GM12878 (cell line): ENCODE data around the gene CDH4. TPM values are rescaled to one million over a fixed set of nuclear protein-coding genes. Genes with fewer than 3 reads are reported as not detected.

ENCODE experiments used
- ATAC-seq: fragments of 200-7000 bp; cut with Tn5 transposase; 3 replicates; pipeline ENCODE4 v1.9.1; 2020; ENCODE audit warnings: mild to moderate bottlenecking, moderate library complexity
- BruUV-seq: library from RNA; stranded (reverse); fragments of 400-500 nt; replicated peaks from 2 replicates; lab custom pipeline; 2021; lab: Mats Ljungman, UMichigan
- CTCF ChIA-PET: fragments of 300-600 bp; sonication (Branson Sonifier 250); formaldehyde crosslinking; extraction: SDS; loops from one replicate; lab custom pipeline; 2021; ENCODE audit warnings: inconsistent platforms; lab: Yijun Ruan, JAX
- POLR2A ChIA-PET: fragments of 350-600 bp; formaldehyde crosslinking; extraction: SDS; loops from one replicate; lab custom pipeline; 2021; ENCODE audit warnings: inconsistent platforms; lab: Charles Lee
- RAD21 ChIA-PET: fragments of 300-600 bp; sonication (Branson Sonifier 250); formaldehyde crosslinking; loops from one replicate; lab custom pipeline; 2023; ENCODE audit warnings: antibody characterized with exemption; ENCODE audit not compliant: unreplicated experiment; lab: Charles Lee
- SMC1A ChIA-PET: fragments of 300-600 bp; sonication (Branson Sonifier 250); formaldehyde crosslinking; loops from one replicate; lab custom pipeline; 2023; ENCODE audit not compliant: unreplicated experiment, uncharacterized antibody; lab: Charles Lee
- DNase-seq: peaks from one replicate; pipeline ENCODE4 v3.0.0-alpha.2; 2011; ENCODE audit warnings: low read depth, low spot score
- FAIRE-seq: peaks from 3 replicates; lab custom pipeline; 2011; peaks lifted over from hg19 to GRCh38; lab: Jason Lieb, UNC
- H2AFZ ChIP-seq: 2 replicates; pipeline ENCODE4 v1.6.0; 2011; ENCODE audit warnings: low read depth, low read length, control low read depth; ENCODE audit not compliant: control insufficient read depth
- H3K27ac ChIP-seq: 2 replicates; pipeline ENCODE4 v1.5.1; 2011; ENCODE audit warnings: control low read depth; ENCODE audit not compliant: control insufficient read depth, insufficient read depth
- H3K27me3 ChIP-seq, 2 experiments: replicated peaks in 1 of 2; 2 replicates each; pipeline versions ENCODE4 v1.6.0 to v1.6.1; 2011; ENCODE audit warnings: low read length in 1 of 2; ENCODE audit not compliant: control insufficient read depth in 2 of 2, insufficient read depth in 2 of 2
- H3K36me3 ChIP-seq, 2 experiments: 2 replicates each; pipeline ENCODE4 v1.5.1; 2011; ENCODE audit warnings: low read length in 1 of 2; ENCODE audit not compliant: control insufficient read depth in 2 of 2, insufficient read depth in 2 of 2
- H3K4me1 ChIP-seq: 2 replicates; pipeline ENCODE4 v1.6.1; 2011; ENCODE audit warnings: mild to moderate bottlenecking, low read length, moderate library complexity, mixed read lengths; ENCODE audit not compliant: control insufficient read depth, insufficient read depth
- H3K4me2 ChIP-seq: 2 replicates; pipeline ENCODE4 v1.6.0; 2011; ENCODE audit warnings: control low read depth; ENCODE audit not compliant: control insufficient read depth, insufficient read depth
- H3K4me3 ChIP-seq: fragments of 200-600 bp; sonication (generic); 2 replicates; pipeline ENCODE4 v1.5.1; 2016
- H3K79me2 ChIP-seq: 2 replicates; pipeline ENCODE4 v1.6.0; 2011; ENCODE audit warnings: low read length; ENCODE audit not compliant: control insufficient read depth, insufficient read depth
- H3K9ac ChIP-seq: 2 replicates; pipeline ENCODE4 v1.8.0; 2011; ENCODE audit warnings: low read length, control low read depth, mixed read lengths; ENCODE audit not compliant: control insufficient read depth, insufficient read depth
- H3K9me3 ChIP-seq: replicated peaks from 3 replicates; pipeline ENCODE4 v1.5.1; 2011; ENCODE audit warnings: mild to moderate bottlenecking, low read length; ENCODE audit not compliant: control insufficient read depth, insufficient read depth
- H4K20me1 ChIP-seq: 2 replicates; pipeline ENCODE4 v1.6.0; 2011; ENCODE audit not compliant: control insufficient read depth, insufficient read depth
- ASH2L ChIP-seq: fragments of 300-600, 200-600 bp; sonication (generic); IDR thresholded peaks from 2 replicates; pipeline ENCODE4 v1.6.1; 2017; ENCODE audit warnings: low read depth, mild to moderate bottlenecking, borderline replicate concordance
- CHD1 ChIP-seq: IDR thresholded peaks from 2 replicates; pipeline ENCODE4 v1.6.1; 2012; ENCODE audit warnings: low read depth, low read length, improper control_type of control experiment
- CREB1 ChIP-seq: IDR thresholded peaks from 2 replicates; pipeline ENCODE4 v1.6.1; 2012; ENCODE audit warnings: low read depth, mild to moderate bottlenecking, inconsistent platforms
- FOS ChIP-seq: IDR thresholded peaks from 3 replicates; pipeline ENCODE4 v1.6.1; 2011; ENCODE audit warnings: borderline replicate concordance; ENCODE audit not compliant: insufficient read length; ENCODE audit errors: extremely low read depth
- IKZF2 ChIP-seq, 2 experiments: fragments of 450-650 bp; IDR thresholded peaks; 2 replicates each; pipeline ENCODE4 v1.6.1; 2017; ENCODE audit warnings: mild to moderate bottlenecking in 2 of 2, moderate library complexity in 2 of 2
- IRF4 ChIP-seq: IDR thresholded peaks from 2 replicates; pipeline ENCODE4 v1.6.1; 2011; ENCODE audit warnings: low read depth, low read length
- NFIC ChIP-seq: IDR thresholded peaks from 2 replicates; pipeline ENCODE4 v1.6.1; 2012; ENCODE audit warnings: low read depth, mild to moderate bottlenecking, inconsistent platforms, low read length, moderate library complexity
- SP1 ChIP-seq: IDR thresholded peaks from one replicate; pipeline ENCODE4 v1.6.1; 2011; ENCODE audit warnings: low read depth, low read length
- TBL1XR1 ChIP-seq: IDR thresholded peaks from 2 replicates; pipeline ENCODE4 v1.6.1; 2012; ENCODE audit warnings: low read depth, low read length, improper control_type of control experiment
- TCF7 ChIP-seq: IDR thresholded peaks from 2 replicates; pipeline ENCODE4 v1.6.1; 2014; ENCODE audit warnings: antibody characterized with exemption, borderline replicate concordance
- WRNIP1 ChIP-seq: IDR thresholded peaks from 2 replicates; pipeline ENCODE4 v1.6.1; 2011; ENCODE audit warnings: low read depth, low read length, improper control_type of control experiment, borderline replicate concordance
- WGBS: methylation state at CpG from one replicate; pipeline ENCODE4 v1.1.6; 2016; ENCODE audit warnings: low lambda C conversion rate; ENCODE audit not compliant: insufficient replicate concordance, insufficient coverage; ENCODE audit errors: missing lambda C conversion rate; 5-methylcytosine and 5-hydroxymethylcytosine counted together
- in situ Hi-C: fragments of 300-500 bp; cut with MboI; formaldehyde crosslinking; loops from 9 replicates; pipeline ENCODE4 v1.14.3; 2018; ENCODE audit warnings: mixed read lengths
- intact Hi-C: fragments of 100-400 bp; cut with micrococcal nuclease; formaldehyde crosslinking; loops from one replicate; pipeline ENCODE4 v1.14.2; 2022; ENCODE audit not compliant: unreplicated experiment
- polyA plus RNA-seq, 11 experiments: library from polyadenylated mRNA; depleted of rRNA in 4 of 11; unstranded in 6 of 11; stranded (reverse) in 5 of 11; fragments of >200 nt; fragmentation: Nextera tagmentation in 4 of 11; fragmentation: Illumina TruSeq in 1 of 11; extraction: Ambion mirVana in 4 of 11; extraction: Trizol in 1 of 11; gene quantifications; 1 replicate in 1 of 11; 2 replicates in 10 of 11; pipeline versions ENCODE4 v1.2.1 to v1.2.3, GENCODE V29; 2011 to 2016; ENCODE audit warnings: inconsistent platforms in 2 of 11, missing spikeins in 2 of 11, low read depth in 1 of 11
- total RNA-seq, 4 experiments: library from RNA; depleted of rRNA in 3 of 4; stranded (reverse); fragments of >200 nt in 3 of 4; fragmentation: Illumina TruSeq in 1 of 4; extraction: Trizol in 1 of 4; gene quantifications; 2 replicates each; pipeline versions ENCODE4 v1.2.1 to v1.2.3, GENCODE V29; 2013 to 2021
- TF ChIP-seq, protein P1 (sequence below): fragments of 450-650 bp; IDR thresholded peaks from 2 replicates; pipeline ENCODE4 v1.6.1; 2017; ENCODE audit warnings: mild to moderate bottlenecking, low read depth, inconsistent platforms; ENCODE audit not compliant: poor library complexity, severe bottlenecking
- TF ChIP-seq, protein P2 (sequence below): IDR thresholded peaks from 2 replicates; pipeline ENCODE4 v1.6.1; 2012; ENCODE audit warnings: improper control_type of control experiment, low read depth, low read length; ENCODE audit not compliant: insufficient replicate concordance
- TF ChIP-seq, protein P3 (sequence below): fragments of 150-350 bp; IDR thresholded peaks from 2 replicates; pipeline ENCODE4 v1.6.1; 2016; ENCODE audit warnings: low read depth, low read length

Gene CDH4
- total and polyA plus RNA-seq, 10 of the 15 experiments (the other 5 are each of a cell fraction or from before 2014, with no cell fraction given), result not detected

DNA sequence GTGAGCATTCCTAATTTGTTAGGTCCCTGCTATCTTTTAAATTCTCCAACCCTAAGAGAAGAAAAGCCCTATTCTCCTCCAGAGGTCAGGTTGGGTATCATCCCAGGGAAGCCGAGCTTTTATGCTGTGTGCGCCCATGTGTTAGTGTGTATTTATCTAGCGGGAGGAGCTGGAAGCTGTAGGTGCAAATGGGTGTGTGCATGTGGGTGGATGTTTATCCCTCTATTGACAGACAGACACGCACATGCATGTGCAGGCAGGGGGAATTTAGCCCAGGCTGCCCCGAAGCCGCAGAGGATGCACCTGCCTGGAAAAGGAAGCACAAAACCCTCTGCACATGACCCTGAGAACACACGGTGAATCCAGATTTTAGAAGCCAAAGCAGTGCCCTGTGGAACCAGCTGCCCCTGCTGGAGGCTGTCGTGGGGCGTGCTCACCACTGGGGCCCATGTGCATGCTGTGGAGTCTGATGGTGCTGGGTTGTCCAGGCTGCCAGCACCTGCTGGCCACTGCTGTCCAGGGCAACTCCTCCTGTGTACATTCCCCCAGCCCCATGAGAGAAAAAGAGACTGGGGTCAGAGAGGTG lies 416.1 kb downstream of the CDH4 start:
- intact Hi-C loops (no loop called here), in situ Hi-C loops (no loop called here)
- H3K4me3 ChIP-seq, result no peak overlapping the region
- no peak for FAIRE-seq
- no peak for ATAC-seq
- H3K9ac ChIP-seq, result no peak overlapping the region
- CTCF ChIA-PET, result no interaction called here
- POLR2A ChIA-PET, result no interaction called here
- DNase-seq, result no peak
- BruUV-seq, result no TSS peak
- H3K4me2 ChIP-seq, result no peak overlapping the region
- H3K79me2 ChIP-seq, result no peaks in the 10 kb centered on the region
- SMC1A ChIA-PET, result no interaction called here
- 6% methylated on average over 9 of the region's 9 CpGs for WGBS
- no peaks in the 10 kb centered on the region for H4K20me1 ChIP-seq
- H3K27me3 ChIP-seq, result no peaks in the 10 kb centered on the region
- RAD21 ChIA-PET, result no interaction called here
- no peak overlapping the region for H3K27ac ChIP-seq
- H2AFZ ChIP-seq, result no peak overlapping the region
- H3K4me1 ChIP-seq, result no peaks in the 10 kb centered on the region
- H3K9me3 ChIP-seq, result no peaks in the 10 kb centered on the region
- no peaks in the 10 kb centered on the region for H3K36me3 ChIP-seq
- TF ChIP-seq IKZF2 (IDR thresholded peaks at IDR 0.05), result no peak
- TF ChIP-seq SP1, result no peak
- no peak for TF ChIP-seq CHD1
- TF ChIP-seq TBL1XR1, result no peak
- TF ChIP-seq IRF4, result no peak
- no peak for TF ChIP-seq CREB1
- TF ChIP-seq WRNIP1, result no peak
- TF ChIP-seq, protein P1, sequence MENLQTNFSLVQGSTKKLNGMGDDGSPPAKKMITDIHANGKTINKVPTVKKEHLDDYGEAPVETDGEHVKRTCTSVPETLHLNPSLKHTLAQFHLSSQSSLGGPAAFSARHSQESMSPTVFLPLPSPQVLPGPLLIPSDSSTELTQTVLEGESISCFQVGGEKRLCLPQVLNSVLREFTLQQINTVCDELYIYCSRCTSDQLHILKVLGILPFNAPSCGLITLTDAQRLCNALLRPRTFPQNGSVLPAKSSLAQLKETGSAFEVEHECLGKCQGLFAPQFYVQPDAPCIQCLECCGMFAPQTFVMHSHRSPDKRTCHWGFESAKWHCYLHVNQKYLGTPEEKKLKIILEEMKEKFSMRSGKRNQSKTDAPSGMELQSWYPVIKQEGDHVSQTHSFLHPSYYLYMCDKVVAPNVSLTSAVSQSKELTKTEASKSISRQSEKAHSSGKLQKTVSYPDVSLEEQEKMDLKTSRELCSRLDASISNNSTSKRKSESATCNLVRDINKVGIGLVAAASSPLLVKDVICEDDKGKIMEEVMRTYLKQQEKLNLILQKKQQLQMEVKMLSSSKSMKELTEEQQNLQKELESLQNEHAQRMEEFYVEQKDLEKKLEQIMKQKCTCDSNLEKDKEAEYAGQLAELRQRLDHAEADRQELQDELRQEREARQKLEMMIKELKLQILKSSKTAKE, result no peak
- TF ChIP-seq TCF7, result no peak
- TF ChIP-seq NFIC, result no peak
- TF ChIP-seq, protein P2, sequence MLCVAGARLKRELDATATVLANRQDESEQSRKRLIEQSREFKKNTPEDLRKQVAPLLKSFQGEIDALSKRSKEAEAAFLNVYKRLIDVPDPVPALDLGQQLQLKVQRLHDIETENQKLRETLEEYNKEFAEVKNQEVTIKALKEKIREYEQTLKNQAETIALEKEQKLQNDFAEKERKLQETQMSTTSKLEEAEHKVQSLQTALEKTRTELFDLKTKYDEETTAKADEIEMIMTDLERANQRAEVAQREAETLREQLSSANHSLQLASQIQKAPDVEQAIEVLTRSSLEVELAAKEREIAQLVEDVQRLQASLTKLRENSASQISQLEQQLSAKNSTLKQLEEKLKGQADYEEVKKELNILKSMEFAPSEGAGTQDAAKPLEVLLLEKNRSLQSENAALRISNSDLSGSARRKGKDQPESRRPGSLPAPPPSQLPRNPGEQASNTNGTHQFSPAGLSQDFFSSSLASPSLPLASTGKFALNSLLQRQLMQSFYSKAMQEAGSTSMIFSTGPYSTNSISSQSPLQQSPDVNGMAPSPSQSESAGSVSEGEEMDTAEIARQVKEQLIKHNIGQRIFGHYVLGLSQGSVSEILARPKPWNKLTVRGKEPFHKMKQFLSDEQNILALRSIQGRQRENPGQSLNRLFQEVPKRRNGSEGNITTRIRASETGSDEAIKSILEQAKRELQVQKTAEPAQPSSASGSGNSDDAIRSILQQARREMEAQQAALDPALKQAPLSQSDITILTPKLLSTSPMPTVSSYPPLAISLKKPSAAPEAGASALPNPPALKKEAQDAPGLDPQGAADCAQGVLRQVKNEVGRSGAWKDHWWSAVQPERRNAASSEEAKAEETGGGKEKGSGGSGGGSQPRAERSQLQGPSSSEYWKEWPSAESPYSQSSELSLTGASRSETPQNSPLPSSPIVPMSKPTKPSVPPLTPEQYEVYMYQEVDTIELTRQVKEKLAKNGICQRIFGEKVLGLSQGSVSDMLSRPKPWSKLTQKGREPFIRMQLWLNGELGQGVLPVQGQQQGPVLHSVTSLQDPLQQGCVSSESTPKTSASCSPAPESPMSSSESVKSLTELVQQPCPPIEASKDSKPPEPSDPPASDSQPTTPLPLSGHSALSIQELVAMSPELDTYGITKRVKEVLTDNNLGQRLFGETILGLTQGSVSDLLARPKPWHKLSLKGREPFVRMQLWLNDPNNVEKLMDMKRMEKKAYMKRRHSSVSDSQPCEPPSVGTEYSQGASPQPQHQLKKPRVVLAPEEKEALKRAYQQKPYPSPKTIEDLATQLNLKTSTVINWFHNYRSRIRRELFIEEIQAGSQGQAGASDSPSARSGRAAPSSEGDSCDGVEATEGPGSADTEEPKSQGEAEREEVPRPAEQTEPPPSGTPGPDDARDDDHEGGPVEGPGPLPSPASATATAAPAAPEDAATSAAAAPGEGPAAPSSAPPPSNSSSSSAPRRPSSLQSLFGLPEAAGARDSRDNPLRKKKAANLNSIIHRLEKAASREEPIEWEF, result no peak
- TF ChIP-seq, protein P3, sequence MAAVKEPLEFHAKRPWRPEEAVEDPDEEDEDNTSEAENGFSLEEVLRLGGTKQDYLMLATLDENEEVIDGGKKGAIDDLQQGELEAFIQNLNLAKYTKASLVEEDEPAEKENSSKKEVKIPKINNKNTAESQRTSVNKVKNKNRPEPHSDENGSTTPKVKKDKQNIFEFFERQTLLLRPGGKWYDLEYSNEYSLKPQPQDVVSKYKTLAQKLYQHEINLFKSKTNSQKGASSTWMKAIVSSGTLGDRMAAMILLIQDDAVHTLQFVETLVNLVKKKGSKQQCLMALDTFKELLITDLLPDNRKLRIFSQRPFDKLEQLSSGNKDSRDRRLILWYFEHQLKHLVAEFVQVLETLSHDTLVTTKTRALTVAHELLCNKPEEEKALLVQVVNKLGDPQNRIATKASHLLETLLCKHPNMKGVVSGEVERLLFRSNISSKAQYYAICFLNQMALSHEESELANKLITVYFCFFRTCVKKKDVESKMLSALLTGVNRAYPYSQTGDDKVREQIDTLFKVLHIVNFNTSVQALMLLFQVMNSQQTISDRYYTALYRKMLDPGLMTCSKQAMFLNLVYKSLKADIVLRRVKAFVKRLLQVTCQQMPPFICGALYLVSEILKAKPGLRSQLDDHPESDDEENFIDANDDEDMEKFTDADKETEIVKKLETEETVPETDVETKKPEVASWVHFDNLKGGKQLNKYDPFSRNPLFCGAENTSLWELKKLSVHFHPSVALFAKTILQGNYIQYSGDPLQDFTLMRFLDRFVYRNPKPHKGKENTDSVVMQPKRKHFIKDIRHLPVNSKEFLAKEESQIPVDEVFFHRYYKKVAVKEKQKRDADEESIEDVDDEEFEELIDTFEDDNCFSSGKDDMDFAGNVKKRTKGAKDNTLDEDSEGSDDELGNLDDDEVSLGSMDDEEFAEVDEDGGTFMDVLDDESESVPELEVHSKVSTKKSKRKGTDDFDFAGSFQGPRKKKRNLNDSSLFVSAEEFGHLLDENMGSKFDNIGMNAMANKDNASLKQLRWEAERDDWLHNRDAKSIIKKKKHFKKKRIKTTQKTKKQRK, result no peak
- no peak for TF ChIP-seq FOS
- no peak for TF ChIP-seq ASH2L
